K562 (cell line): ENCODE results near the gene FHDC1. TPM values are rescaled to one million over a fixed set of nuclear protein-coding genes. Genes with fewer than 3 reads are reported as not detected.

Source experiments
- ATAC-seq: fragments of 200-7000 bp; cut with Tn5 transposase; 3 replicates; pipeline ENCODE4 v1.9.1; 2020; ENCODE audit warnings: moderate library complexity
- BruUV-seq: library from RNA; stranded (reverse); fragments of 400-500 nt; replicated peaks from 2 replicates; lab custom pipeline; 2021; lab: Mats Ljungman, UMichigan
- CTCF ChIA-PET: fragments of 300-600 bp; formaldehyde crosslinking; extraction: SDS; loops from one replicate; lab custom pipeline; 2021; ENCODE audit warnings: low intra/inter-chr PET ratio; lab: Yijun Ruan, JAX
- POLR2A ChIA-PET: fragments of 300-600, 350-650 bp; sonication (Branson Sonifier 250); formaldehyde crosslinking; extraction: SDS; loops from one replicate; lab custom pipeline; 2021; ENCODE audit warnings: antibody characterized with exemption, inconsistent platforms; lab: Yijun Ruan, JAX
- DNase-seq, 4 experiments: peaks; one replicate each; pipeline versions ENCODE4 v3.0.0 to v3.0.0-alpha.2; 2011 to 2018; ENCODE audit warnings: low spot score in 3 of 4, mixed read lengths in 3 of 4; ENCODE audit errors: extremely low read depth in 1 of 4
- FAIRE-seq: peaks from 2 replicates; lab custom pipeline; 2011; peaks lifted over from hg19 to GRCh38; lab: Jason Lieb, UNC
- H2AFZ ChIP-seq: 2 replicates; pipeline ENCODE4 v1.6.0; 2011; ENCODE audit warnings: low read depth, low read length, control low read depth, inconsistent platforms
- H3K27ac ChIP-seq: fragments of 200-600 bp; 3 replicates; pipeline ENCODE4 v1.8.0; 2011; ENCODE audit warnings: low read depth, mild to moderate bottlenecking, control low read depth, inconsistent platforms, low read length, moderate library complexity, mixed read lengths; ENCODE audit errors: extremely low read depth
- H3K27me3 ChIP-seq, 2 experiments: fragments of 300-600 bp in 1 of 2; 2 replicates in 1 of 2; 3 replicates in 1 of 2; pipeline versions ENCODE4 v1.6.0 to v1.8.0; 2011; ENCODE audit warnings: inconsistent platforms in 2 of 2, low read length in 2 of 2, mild to moderate bottlenecking in 1 of 2, mixed read lengths in 1 of 2, moderate library complexity in 1 of 2; ENCODE audit not compliant: control insufficient read depth in 2 of 2, insufficient read depth in 2 of 2
- H3K36me3 ChIP-seq: fragments of 300-600 bp; 3 replicates; pipeline ENCODE4 v1.8.0; 2011; ENCODE audit warnings: mild to moderate bottlenecking, low read length, inconsistent platforms; ENCODE audit not compliant: control insufficient read depth, insufficient read depth
- H3K4me1 ChIP-seq, 2 experiments: fragments of 200-600 bp in 1 of 2; replicated peaks in 1 of 2; 2 replicates in 1 of 2; 3 replicates in 1 of 2; pipeline versions ENCODE4 v1.5.1 to v1.8.0; 2011; ENCODE audit warnings: inconsistent platforms in 2 of 2, low read length in 2 of 2, mild to moderate bottlenecking in 1 of 2, mixed read lengths in 1 of 2, moderate library complexity in 1 of 2; ENCODE audit not compliant: control insufficient read depth in 2 of 2, insufficient read depth in 2 of 2
- H3K4me2 ChIP-seq: 2 replicates; pipeline ENCODE4 v1.6.1; 2011; ENCODE audit warnings: low read length, control low read depth, inconsistent platforms, mixed read lengths; ENCODE audit not compliant: insufficient read depth
- H3K4me3 ChIP-seq: fragments of 200-600 bp; sonication (generic), shearing (Covaris generic); 2 replicates; pipeline ENCODE4 v1.5.1; 2016; ENCODE audit warnings: control low read depth, inconsistent platforms
- H3K79me2 ChIP-seq: fragments of 200-600 bp; 3 replicates; pipeline ENCODE4 v1.8.0; 2011; ENCODE audit warnings: low read length, inconsistent platforms; ENCODE audit not compliant: control insufficient read depth, insufficient read depth
- H3K9ac ChIP-seq, 2 experiments: 2 replicates each; pipeline versions ENCODE4 v1.6.0 to v1.6.1; 2011; ENCODE audit warnings: low read depth in 2 of 2, low read length in 2 of 2, control low read depth in 1 of 2, inconsistent platforms in 1 of 2, mild to moderate bottlenecking in 1 of 2, mixed read lengths in 1 of 2; ENCODE audit not compliant: insufficient read depth in 1 of 2
- H3K9me1 ChIP-seq: one replicate; pipeline ENCODE4 v1.6.0; 2011; ENCODE audit warnings: inconsistent platforms, mild to moderate bottlenecking, low read length, moderate library complexity; ENCODE audit not compliant: control insufficient read depth, insufficient read depth
- H3K9me3 ChIP-seq: replicated peaks from 2 replicates; pipeline ENCODE4 v1.5.1; 2011; ENCODE audit warnings: low read depth, low read length, inconsistent platforms; ENCODE audit not compliant: control insufficient read depth, insufficient read depth
- H4K20me1 ChIP-seq: replicated peaks from 2 replicates; pipeline ENCODE4 v1.6.1; 2011; ENCODE audit warnings: low read length, inconsistent platforms, mixed read lengths; ENCODE audit not compliant: control insufficient read depth, insufficient read depth
- NFRKB ChIP-seq: fragments of 450-650 bp; IDR thresholded peaks from 2 replicates; pipeline ENCODE4 v1.6.1; 2016; ENCODE audit warnings: low read depth
- TCF3 ChIP-seq: sonication (generic); formaldehyde crosslinking; IDR thresholded peaks from 2 replicates; pipeline ENCODE4 v1.4.0; 2020; ENCODE audit warnings: mild to moderate bottlenecking, missing genetic modification reagents
- WGBS: fragments of 100-300 bp; shearing (Covaris generic); methylation state at CpG from one replicate; pipeline ENCODE4 v1.1.6; 2016; ENCODE audit warnings: low coverage, mixed read lengths; ENCODE audit not compliant: insufficient coverage; ENCODE audit errors: missing lambda C conversion rate; 5-methylcytosine and 5-hydroxymethylcytosine counted together
- in situ Hi-C: fragments of 300-500 bp; cut with MboI; formaldehyde crosslinking; loops from 4 replicates; pipeline ENCODE4 v1.15.0; 2018; ENCODE audit warnings: inconsistent platforms, mixed read lengths
- intact Hi-C: fragments of 100-400 bp; cut with micrococcal nuclease; formaldehyde crosslinking; loops from 2 replicates; pipeline ENCODE4 v1.14.2; 2022
- polyA plus RNA-seq, 8 experiments: library from polyadenylated mRNA; depleted of rRNA in 4 of 8; stranded (reverse) in 5 of 8; unstranded in 3 of 8; fragments of >200 nt; fragmentation: Nextera tagmentation in 2 of 8; fragmentation: Illumina TruSeq in 1 of 8; extraction: Ambion mirVana in 2 of 8; extraction: Trizol in 1 of 8; gene quantifications; 2 replicates each; pipeline versions ENCODE4 v1.2.1 to v1.2.3, GENCODE V29; 2011 to 2014; ENCODE audit warnings: inconsistent platforms in 1 of 8, missing spikeins in 1 of 8
- total RNA-seq, 7 experiments: library from RNA; depleted of rRNA in 6 of 7; stranded (reverse); fragments of >200 nt in 6 of 7; fragmentation: Illumina TruSeq in 2 of 7; extraction: Trizol in 2 of 7; gene quantifications; 2 replicates each; pipeline versions ENCODE4 v1.2.1 to v1.2.3, GENCODE V29; 2011 to 2021; ENCODE audit warnings: low replicate concordance in 1 of 7
- TF ChIP-seq, protein P1 (sequence below): sonication (generic); formaldehyde crosslinking; IDR thresholded peaks from 2 replicates; pipeline ENCODE4 v1.8.0; 2022; ENCODE audit warnings: mild to moderate bottlenecking, low read depth, missing genetic modification reagents
- TF ChIP-seq, protein P2 (sequence below): fragments of 450-650 bp; IDR thresholded peaks from 2 replicates; pipeline ENCODE4 v1.6.1; 2017; ENCODE audit warnings: antibody characterized with exemption

FHDC1 gene
- total and polyA plus RNA-seq, 9 of the 15 experiments (the other 6 are each of a cell fraction or from before 2014, with no cell fraction given) = 0.01 to 0.43 (median 0.07) TPM

DNA sequence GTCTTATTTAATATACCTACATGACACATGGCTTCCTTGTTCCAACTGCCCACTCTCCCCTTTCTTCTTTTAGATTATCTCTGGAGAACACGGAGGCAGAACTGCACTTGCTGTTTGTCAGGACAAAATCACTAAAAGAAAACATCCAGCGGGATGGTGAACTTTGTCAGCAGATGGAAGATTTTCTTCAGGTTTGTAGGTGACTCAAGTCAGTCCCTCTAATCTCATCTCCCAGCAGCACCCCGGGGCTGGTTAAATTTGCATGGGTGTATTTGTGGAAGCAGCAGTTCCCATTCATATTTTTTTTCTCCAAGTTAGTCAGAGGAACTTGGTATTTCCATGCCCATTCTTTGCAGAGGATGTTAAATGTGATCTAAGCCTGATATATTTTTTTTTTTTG lies 31.8 kb downstream of the FHDC1 start:
- ATAC-seq (no peak), FAIRE-seq (no peak), DNase-seq (no peak)
- WGBS = 0% methylated on average over 3 of the region's 3 CpGs
- TF ChIP-seq, protein P1, sequence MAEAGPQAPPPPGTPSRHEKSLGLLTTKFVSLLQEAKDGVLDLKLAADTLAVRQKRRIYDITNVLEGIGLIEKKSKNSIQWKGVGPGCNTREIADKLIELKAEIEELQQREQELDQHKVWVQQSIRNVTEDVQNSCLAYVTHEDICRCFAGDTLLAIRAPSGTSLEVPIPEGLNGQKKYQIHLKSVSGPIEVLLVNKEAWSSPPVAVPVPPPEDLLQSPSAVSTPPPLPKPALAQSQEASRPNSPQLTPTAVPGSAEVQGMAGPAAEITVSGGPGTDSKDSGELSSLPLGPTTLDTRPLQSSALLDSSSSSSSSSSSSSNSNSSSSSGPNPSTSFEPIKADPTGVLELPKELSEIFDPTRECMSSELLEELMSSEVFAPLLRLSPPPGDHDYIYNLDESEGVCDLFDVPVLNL (CRISPR knock-in tag) = no peak
- TF ChIP-seq, protein P2, sequence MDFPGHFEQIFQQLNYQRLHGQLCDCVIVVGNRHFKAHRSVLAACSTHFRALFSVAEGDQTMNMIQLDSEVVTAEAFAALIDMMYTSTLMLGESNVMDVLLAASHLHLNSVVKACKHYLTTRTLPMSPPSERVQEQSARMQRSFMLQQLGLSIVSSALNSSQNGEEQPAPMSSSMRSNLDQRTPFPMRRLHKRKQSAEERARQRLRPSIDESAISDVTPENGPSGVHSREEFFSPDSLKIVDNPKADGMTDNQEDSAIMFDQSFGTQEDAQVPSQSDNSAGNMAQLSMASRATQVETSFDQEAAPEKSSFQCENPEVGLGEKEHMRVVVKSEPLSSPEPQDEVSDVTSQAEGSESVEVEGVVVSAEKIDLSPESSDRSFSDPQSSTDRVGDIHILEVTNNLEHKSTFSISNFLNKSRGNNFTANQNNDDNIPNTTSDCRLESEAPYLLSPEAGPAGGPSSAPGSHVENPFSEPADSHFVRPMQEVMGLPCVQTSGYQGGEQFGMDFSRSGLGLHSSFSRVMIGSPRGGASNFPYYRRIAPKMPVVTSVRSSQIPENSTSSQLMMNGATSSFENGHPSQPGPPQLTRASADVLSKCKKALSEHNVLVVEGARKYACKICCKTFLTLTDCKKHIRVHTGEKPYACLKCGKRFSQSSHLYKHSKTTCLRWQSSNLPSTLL = no peak
- TF ChIP-seq TCF3 (CRISPR knock-in tag) = peak; percentile 30; the same call in 1 of the 2 replicates
- TF ChIP-seq NFRKB = no peak
- H3K4me2 ChIP-seq = no peak overlapping the region; the same call in 1 of the 2 replicates
- no peaks in the 10 kb centered on the region for H3K36me3 ChIP-seq
- peak overlapping the region; percentile 20 for H2AFZ ChIP-seq
- no peak overlapping the region for H3K9ac ChIP-seq
- intact Hi-C loops = no loop called here
- H3K27ac ChIP-seq = no peak overlapping the region
- H3K9me3 ChIP-seq = no peaks in the 10 kb centered on the region; the same call in 1 of the 2 replicates
- no peaks in the 10 kb centered on the region for H3K9me1 ChIP-seq
- peaks cover 0 to 2% of the 10 kb centered on the region in 2 experiments; a peak in 2 of 5 replicates for H3K4me1 ChIP-seq
- no peaks in the 10 kb centered on the region for H3K79me2 ChIP-seq
- H3K27me3 ChIP-seq = peaks cover 7 to 17% of the 10 kb centered on the region in 2 experiments; a peak in 3 of 5 replicates
- no peak overlapping the region for H3K4me3 ChIP-seq
- H4K20me1 ChIP-seq = no peaks in the 10 kb centered on the region; the same call in 1 of the 2 replicates
- in situ Hi-C loops = no loop called here
- POLR2A ChIA-PET = no interaction called here
- CTCF ChIA-PET = interaction anchor here (0.7 kb wide), 1 partner anchor 175 kb away, joined by 3 read pairs; no protein-coding TSS in a partner anchor
- no TSS peak for BruUV-seq
